Upper lobe of left lung (tissue), 6 donors: ENCODE data around the gene ASIC3. TPM values are rescaled to one million over a fixed set of nuclear protein-coding genes. Genes with fewer than 3 reads are reported as not detected.

Experiments
- ATAC-seq, 2 donors: fragments of 200-7000 bp; cut with Tn5 transposase; one replicate each; pipeline ENCODE4 v1.9.1; 2022; ENCODE audit warnings: mild to moderate bottlenecking in 2 of 2, moderate library complexity in 2 of 2; ENCODE audit not compliant: low FRiP score in 2 of 2
- DNase-seq, 2 donors: peaks; one replicate each; pipeline ENCODE4 v3.0.0-alpha.2; 2019 to 2020
- H3K27ac ChIP-seq, 4 donors: fragments of 200-600 bp; sonication (generic); one replicate each; pipeline ENCODE4 v1.5.1; 2016 to 2019
- H3K27me3 ChIP-seq, 4 donors: fragments of 200-600 bp; sonication (generic); one replicate each; pipeline ENCODE4 v1.5.1; 2017 to 2019
- H3K36me3 ChIP-seq, 4 donors: fragments of 200-600 bp; sonication (generic); one replicate each; pipeline ENCODE4 v1.5.1; 2016 to 2019
- H3K4me1 ChIP-seq, 4 donors: fragments of 200-600 bp; sonication (generic); one replicate each; pipeline ENCODE4 v1.5.1; 2018 to 2019
- H3K4me3 ChIP-seq, 4 donors: fragments of 200-600 bp; sonication (generic); one replicate each; pipeline ENCODE4 v1.5.1; 2017 to 2019; ENCODE audit warnings: mild to moderate bottlenecking in 2 of 4, moderate library complexity in 1 of 4
- H3K9me3 ChIP-seq, 4 donors: fragments of 200-600 bp; sonication (generic); one replicate each; pipeline ENCODE4 v1.5.1; 2018 to 2019
- EP300 ChIP-seq, 4 donors: sonication (generic); formaldehyde crosslinking; IDR thresholded peaks; one replicate each; pipeline ENCODE4 v1.5.1; 2017; ENCODE audit warnings: antibody characterized with exemption in 4 of 4, control low read depth in 2 of 4
- POLR2A ChIP-seq, 4 donors: fragments of 450-650 bp; IDR thresholded peaks; one replicate each; pipeline ENCODE4 v1.5.1; 2016 to 2017; ENCODE audit warnings: antibody characterized with exemption in 4 of 4, mild to moderate bottlenecking in 2 of 4
- POLR2AphosphoS5 ChIP-seq, 2 donors: sonication (generic); formaldehyde crosslinking; IDR thresholded peaks; one replicate each; pipeline ENCODE4 v1.5.1; 2017; ENCODE audit warnings: antibody characterized with exemption in 2 of 2
- WGBS, 2 donors: methylation state at CpG; one replicate each; pipeline ENCODE4 v1.1.5; 2017 to 2018; 5-methylcytosine and 5-hydroxymethylcytosine counted together
- total RNA-seq, 6 donors: library from RNA; depleted of rRNA in 4 of 6; stranded (reverse); fragments of >200 nt in 4 of 6; gene quantifications; one replicate each; pipeline versions ENCODE4 v1.1.0 to v1.2.1, GENCODE V29; 2016 to 2021
- TF ChIP-seq, protein P1 (sequence below), 6 experiments: fragments of 450-650 bp in 4 of 6; fragments of 200-600 bp in 2 of 6; sonication (generic) in 2 of 6; IDR thresholded peaks; one replicate each; pipeline ENCODE4 v1.5.1; 2016 to 2019; ENCODE audit warnings: antibody characterized with exemption in 6 of 6
- donor health status: DM: no; HTN: no; CAD: no; lungs with moderate emphysema.
- donor health status: DM: no; HTN: yes; CAD: no; lungs with severe emphysema.

ASIC3 gene
- total RNA-seq, 6 donors from 2014 or later: 2.1 to 37.7 (median 4.0) TPM

DNA sequence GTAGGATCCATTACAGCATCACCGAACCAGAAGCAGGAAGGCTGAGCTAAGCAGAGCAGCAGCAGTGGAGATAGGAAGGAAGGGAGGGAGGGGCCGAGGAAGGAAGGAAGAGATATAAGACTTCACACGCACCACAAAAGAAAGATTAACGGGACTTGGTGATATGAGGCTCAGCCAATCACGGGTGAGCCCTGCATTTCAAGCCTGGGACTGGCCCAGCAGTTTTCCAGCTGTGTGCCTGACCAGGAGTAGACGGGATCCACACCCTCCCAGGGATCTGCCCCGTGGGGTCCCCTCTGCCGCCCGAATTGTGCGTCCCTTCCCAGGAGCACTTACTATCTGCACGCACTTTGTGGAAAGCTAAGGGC lies 40.2 kb upstream of the ASIC3 start:
- Histone ChIP-seq H3K4me1 (peaks cover 41 to 57% (median 46%) of the 10 kb centered on the region in 4 donors), H3K36me3 (peaks cover 0 to 5% (median 0%) of the 10 kb centered on the region in 4 donors), H3K27me3 (peaks cover 0 to 2% (median 0%) of the 10 kb centered on the region in 4 donors), H3K9me3 (no peaks in the 10 kb centered on the region), H3K4me3 (peak overlapping the region in 3 of 4 donors; percentile 4 to 28 (median 25)), H3K27ac (peak overlapping the region in 2 of 4 donors; percentile 10 to 28)
- no peak for TF ChIP-seq POLR2A (IDR thresholded peaks at IDR 0.05)
- TF ChIP-seq EP300 (IDR thresholded peaks at IDR 0.05): no peak
- peak in 1 of 2 donors; percentile 4 for TF ChIP-seq POLR2AphosphoS5 (IDR thresholded peaks at IDR 0.05)
- TF ChIP-seq, protein P1, sequence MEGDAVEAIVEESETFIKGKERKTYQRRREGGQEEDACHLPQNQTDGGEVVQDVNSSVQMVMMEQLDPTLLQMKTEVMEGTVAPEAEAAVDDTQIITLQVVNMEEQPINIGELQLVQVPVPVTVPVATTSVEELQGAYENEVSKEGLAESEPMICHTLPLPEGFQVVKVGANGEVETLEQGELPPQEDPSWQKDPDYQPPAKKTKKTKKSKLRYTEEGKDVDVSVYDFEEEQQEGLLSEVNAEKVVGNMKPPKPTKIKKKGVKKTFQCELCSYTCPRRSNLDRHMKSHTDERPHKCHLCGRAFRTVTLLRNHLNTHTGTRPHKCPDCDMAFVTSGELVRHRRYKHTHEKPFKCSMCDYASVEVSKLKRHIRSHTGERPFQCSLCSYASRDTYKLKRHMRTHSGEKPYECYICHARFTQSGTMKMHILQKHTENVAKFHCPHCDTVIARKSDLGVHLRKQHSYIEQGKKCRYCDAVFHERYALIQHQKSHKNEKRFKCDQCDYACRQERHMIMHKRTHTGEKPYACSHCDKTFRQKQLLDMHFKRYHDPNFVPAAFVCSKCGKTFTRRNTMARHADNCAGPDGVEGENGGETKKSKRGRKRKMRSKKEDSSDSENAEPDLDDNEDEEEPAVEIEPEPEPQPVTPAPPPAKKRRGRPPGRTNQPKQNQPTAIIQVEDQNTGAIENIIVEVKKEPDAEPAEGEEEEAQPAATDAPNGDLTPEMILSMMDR (IDR thresholded peaks at IDR 0.05): no peak
- no peak for DNase-seq
- ATAC-seq: peak in 1 of 2 donors; percentile 20
- WGBS, 2 donors: 40 to 43% methylated on average over 11 of the region's 11 CpGs

DNA sequence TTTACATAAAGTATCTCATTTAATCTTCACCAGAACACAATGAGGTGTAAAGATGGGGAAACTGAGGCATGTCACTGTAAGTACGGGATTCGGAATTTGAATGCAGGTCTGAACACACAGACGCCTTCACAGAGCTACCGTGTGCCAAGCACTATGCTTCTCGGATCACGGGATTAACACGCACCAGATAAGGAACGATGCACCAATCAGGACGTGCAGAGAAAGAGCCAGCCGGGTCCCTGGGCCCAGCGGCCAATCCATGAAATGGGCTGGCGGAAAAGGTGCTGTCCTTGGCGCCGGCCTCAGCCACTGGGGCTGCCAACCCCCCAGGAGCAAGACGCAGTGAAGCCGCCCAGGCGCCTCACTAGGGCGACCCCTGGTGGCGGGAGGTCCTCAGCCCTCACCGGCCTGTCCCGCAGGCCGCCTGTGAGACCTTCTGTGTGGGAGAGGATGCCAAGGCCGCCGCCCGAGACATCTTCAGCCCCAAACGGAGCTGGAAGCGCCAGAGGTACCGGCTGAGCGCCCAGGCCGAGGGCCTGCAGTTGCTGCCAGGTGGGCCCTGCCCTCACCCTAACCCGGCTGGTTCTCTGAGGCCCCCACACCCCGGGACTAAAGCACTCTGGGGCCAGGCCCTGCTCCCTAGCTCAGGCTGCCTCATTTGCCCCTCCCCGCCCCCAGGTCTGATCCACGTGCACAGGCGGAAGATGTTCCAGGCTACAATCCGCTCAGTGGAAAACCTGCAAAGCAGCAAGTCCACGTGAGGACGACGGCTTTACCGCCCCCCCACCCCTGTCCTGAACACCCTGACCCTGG lies 39.6 kb upstream of the ASIC3 start:
- WGBS, 2 donors: 52 to 70% methylated on average over 25 to 32 of the region's 40 CpGs
- peak overlapping the region in 2 of 4 donors; percentile 10 to 28 for H3K27ac ChIP-seq

DNA sequence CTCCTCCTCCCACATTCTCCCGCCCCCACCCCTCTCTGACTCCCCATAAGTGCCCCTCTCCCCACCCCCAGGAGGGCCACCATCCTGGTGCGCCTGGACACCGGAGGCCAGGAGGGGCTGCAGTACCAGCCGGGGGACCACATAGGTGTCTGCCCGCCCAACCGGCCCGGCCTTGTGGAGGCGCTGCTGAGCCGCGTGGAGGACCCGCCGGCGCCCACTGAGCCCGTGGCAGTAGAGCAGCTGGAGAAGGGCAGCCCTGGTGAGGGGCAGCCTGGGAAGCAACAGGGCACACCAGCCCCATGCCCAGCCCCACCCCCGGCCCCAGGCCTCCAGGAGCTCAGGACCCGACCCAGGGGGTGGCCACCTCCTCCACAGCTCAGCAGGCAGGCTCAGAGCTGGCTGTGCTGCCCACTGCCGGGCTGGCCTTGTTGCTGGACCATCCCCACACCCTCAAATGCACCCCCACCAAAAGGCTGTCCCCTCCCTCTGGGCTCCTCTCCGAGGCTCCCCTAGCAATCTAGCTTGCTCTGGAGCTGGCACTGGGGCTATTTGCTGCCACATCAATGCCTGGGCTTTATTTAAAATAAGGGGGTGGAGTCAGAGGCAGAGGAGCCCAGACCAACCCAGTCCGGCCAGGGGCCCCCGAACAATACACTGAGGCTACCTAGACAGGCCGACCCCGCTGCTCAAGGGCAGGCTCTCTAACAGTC lies 38.8 kb upstream of the ASIC3 start:
- Histone ChIP-seq H3K9me3 (no peaks in the 10 kb centered on the region), H3K36me3 (peaks cover 0 to 9% (median 0%) of the 10 kb centered on the region in 4 donors), H3K27ac (no peak overlapping the region), H3K4me1 (peaks cover 43 to 69% (median 52%) of the 10 kb centered on the region in 4 donors), H3K27me3 (peaks cover 0 to 12% (median 2%) of the 10 kb centered on the region in 4 donors), H3K4me3 (no peak overlapping the region)
- ATAC-seq: no peak
- WGBS, 2 donors: 40 to 74% methylated on average over 4 to 21 of the region's 22 CpGs
- DNase-seq: no peak
- TF ChIP-seq EP300 (IDR thresholded peaks at IDR 0.05) (no peak), POLR2A (IDR thresholded peaks at IDR 0.05) (no peak), POLR2AphosphoS5 (IDR thresholded peaks at IDR 0.05) (no peak)
- TF ChIP-seq, protein P1 (IDR thresholded peaks at IDR 0.05): no peak

More for the DNA sequence above, 39.6 kb upstream of the ASIC3 start:
- TF ChIP-seq POLR2A (IDR thresholded peaks at IDR 0.05) (no peak), POLR2AphosphoS5 (IDR thresholded peaks at IDR 0.05) (no peak), EP300 (IDR thresholded peaks at IDR 0.05) (no peak)
- TF ChIP-seq, protein P1 (IDR thresholded peaks at IDR 0.05): peak; percentile 56 to 82 (median 76)
- Histone ChIP-seq H3K36me3 (peaks cover 0 to 7% (median 0%) of the 10 kb centered on the region in 4 donors), H3K4me3 (peak overlapping the region in 3 of 4 donors; percentile 4 to 28 (median 25)), H3K9me3 (no peaks in the 10 kb centered on the region), H3K4me1 (peaks cover 43 to 63% (median 51%) of the 10 kb centered on the region in 4 donors), H3K27me3 (peaks cover 0 to 8% (median 1%) of the 10 kb centered on the region in 4 donors)
- peak; percentile 65 to 91 for DNase-seq
- peak; percentile 55 to 82 for ATAC-seq

DNA sequence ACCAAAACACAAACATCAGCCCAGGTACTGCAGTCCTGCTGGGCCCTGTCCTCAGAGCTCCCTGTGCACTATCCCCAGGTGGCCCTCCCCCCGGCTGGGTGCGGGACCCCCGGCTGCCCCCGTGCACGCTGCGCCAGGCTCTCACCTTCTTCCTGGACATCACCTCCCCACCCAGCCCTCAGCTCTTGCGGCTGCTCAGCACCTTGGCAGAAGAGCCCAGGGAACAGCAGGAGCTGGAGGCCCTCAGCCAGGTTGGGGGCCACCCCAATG lies 38.4 kb upstream of the ASIC3 start:
- Histone ChIP-seq H3K36me3 (peaks cover 0 to 7% (median 0%) of the 10 kb centered on the region in 4 donors), H3K27ac (no peak overlapping the region), H3K4me1 (peaks cover 43 to 69% (median 54%) of the 10 kb centered on the region in 4 donors), H3K4me3 (no peak overlapping the region), H3K27me3 (peaks cover 0 to 12% (median 2%) of the 10 kb centered on the region in 4 donors), H3K9me3 (no peaks in the 10 kb centered on the region)
- 34% methylated on average over 7 of the region's 7 CpGs; no CpG with 5 or more reads in 1 of the 2 donors for WGBS, 2 donors
- ATAC-seq (no peak), DNase-seq (no peak)
- TF ChIP-seq POLR2A (IDR thresholded peaks at IDR 0.05): no peak
- no peak for TF ChIP-seq POLR2AphosphoS5 (IDR thresholded peaks at IDR 0.05)
- TF ChIP-seq EP300 (IDR thresholded peaks at IDR 0.05): no peak
- TF ChIP-seq, protein P1 (IDR thresholded peaks at IDR 0.05): no peak
